MM.1S (cell line): Measurements from ENCODE around the gene CIROP.

Experiments
- DNase-seq: peaks from one replicate; pipeline ENCODE4 v3.0.0-alpha.2; 2015
- H2AFZ ChIP-seq: fragments of 300-600 bp; sonication (generic); 2 replicates; pipeline ENCODE4 v1.6.0; 2016; ENCODE audit warnings: antibody characterized with exemption, low read length
- H3F3A ChIP-seq: fragments of 300-600 bp; sonication (generic); 2 replicates; pipeline ENCODE4 v1.6.1; 2016; ENCODE audit warnings: mild to moderate bottlenecking, antibody characterized with exemption, low read length, moderate library complexity, mixed read lengths; ENCODE audit not compliant: insufficient read depth
- H3K27ac ChIP-seq: fragments of 300-600 bp; sonication (generic); 2 replicates; pipeline ENCODE4 v1.5.1; 2016; ENCODE audit warnings: mild to moderate bottlenecking, low read length
- H3K27me3 ChIP-seq: fragments of 300-600 bp; sonication (generic); replicated peaks from 2 replicates; pipeline ENCODE4 v1.6.0; 2016; ENCODE audit warnings: low read length; ENCODE audit not compliant: insufficient read depth
- H3K36me3 ChIP-seq: fragments of 300-600 bp; sonication (generic); replicated peaks from 2 replicates; pipeline ENCODE4 v1.6.1; 2016; ENCODE audit warnings: mild to moderate bottlenecking, low read length, mixed read lengths; ENCODE audit not compliant: insufficient read depth
- H3K4me1 ChIP-seq: fragments of 300-600 bp; sonication (generic); 2 replicates; pipeline ENCODE4 v1.6.1; 2016; ENCODE audit warnings: low read length, mixed read lengths
- H3K4me2 ChIP-seq: fragments of 300-600 bp; sonication (generic); 2 replicates; pipeline ENCODE4 v1.6.0; 2016; ENCODE audit warnings: low read depth, low read length
- H3K4me3 ChIP-seq: fragments of 300-600 bp; sonication (generic); 2 replicates; pipeline ENCODE4 v1.5.1; 2016; ENCODE audit warnings: low read length, mixed read lengths
- H3K79me2 ChIP-seq: fragments of 300-600 bp; sonication (generic); 2 replicates; pipeline ENCODE4 v1.6.1; 2016; ENCODE audit warnings: mixed run types, low read length, mixed read lengths
- H3K9ac ChIP-seq: fragments of 300-600 bp; sonication (generic); 2 replicates; pipeline ENCODE4 v1.6.1; 2016; ENCODE audit warnings: low read length, mixed read lengths
- H3K9me2 ChIP-seq: fragments of 300-600 bp; sonication (generic); replicated peaks from 2 replicates; pipeline ENCODE4 v1.6.1; 2016; ENCODE audit warnings: mild to moderate bottlenecking, low read length, mixed read lengths; ENCODE audit not compliant: insufficient read depth
- H3K9me3 ChIP-seq: fragments of 300-600 bp; sonication (generic); replicated peaks from 2 replicates; pipeline ENCODE4 v1.6.1; 2016; ENCODE audit warnings: mild to moderate bottlenecking, low read length, mixed read lengths; ENCODE audit not compliant: insufficient read depth
- H4K20me1 ChIP-seq: fragments of 300-600 bp; sonication (generic); 2 replicates; pipeline ENCODE4 v1.6.1; 2016; ENCODE audit warnings: mild to moderate bottlenecking, low read length, moderate library complexity, mixed read lengths; ENCODE audit not compliant: insufficient read depth
- CTCF ChIP-seq: fragments of 300-600 bp; sonication (generic); IDR thresholded peaks from 2 replicates; pipeline ENCODE4 v1.5.1; 2016; ENCODE audit warnings: antibody characterized with exemption, low read length, mixed read lengths
- EZH2 ChIP-seq: fragments of 300-600 bp; sonication (generic); optimal IDR thresholded peaks from 2 replicates; pipeline ENCODE3; 2017; ENCODE audit warnings: low read depth, mild to moderate bottlenecking, antibody characterized with exemption, low read length, mixed read lengths
- EZH2phosphoT487 ChIP-seq: fragments of 300-600 bp; sonication (generic); IDR thresholded peaks from 2 replicates; pipeline ENCODE4 v1.6.1; 2018; ENCODE audit warnings: antibody characterized with exemption, low read length

The CIROP gene

GRCh38 chr14:23080474-23080873, 24.3 kb downstream of the CIROP start:
- Histone ChIP-seq H4K20me1 (no peaks in the 10 kb centered on the region), H3F3A (no peaks in the 10 kb centered on the region), H3K9me2 (no peaks in the 10 kb centered on the region), H3K27ac (no peak overlapping the region), H3K36me3 (no peaks in the 10 kb centered on the region), H3K27me3 (no peaks in the 10 kb centered on the region), H3K4me2 (no peak overlapping the region), H3K79me2 (no peaks in the 10 kb centered on the region), H2AFZ (no peak overlapping the region), H3K9me3 (no peaks in the 10 kb centered on the region), H3K9ac (no peak overlapping the region), H3K4me1 (no peaks in the 10 kb centered on the region), H3K4me3 (no peak overlapping the region)
- no peak for TF ChIP-seq CTCF
- no peak for TF ChIP-seq EZH2phosphoT487
- no peak for TF ChIP-seq EZH2
- DNase-seq: no peak

DNA sequence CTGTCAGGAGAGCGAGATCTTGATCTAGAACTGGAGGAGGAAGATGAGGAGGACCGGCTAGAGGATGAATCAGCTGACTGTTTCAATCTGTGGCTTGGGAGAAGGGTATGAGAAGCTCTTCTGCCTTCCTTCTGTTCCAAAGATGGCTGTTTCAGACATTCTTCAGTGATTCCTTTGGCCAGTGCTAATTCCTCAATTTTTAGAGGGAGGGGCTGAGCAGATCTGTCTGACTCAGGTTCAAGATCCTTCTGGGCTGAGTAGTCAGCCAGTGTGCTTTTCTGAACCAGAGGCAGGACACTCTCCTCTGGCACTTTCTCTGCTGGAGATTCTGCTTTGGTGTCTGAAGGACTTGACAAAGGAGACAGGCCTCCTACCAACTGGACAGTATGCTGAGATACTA, 25.1 kb downstream of the CIROP start:
- no peaks in the 10 kb centered on the region for H4K20me1 ChIP-seq
- no peak for TF ChIP-seq CTCF
- no peak for TF ChIP-seq EZH2phosphoT487
- TF ChIP-seq EZH2: no peak
- DNase-seq: no peak
- H3K4me3 ChIP-seq: no peak overlapping the region
- no peaks in the 10 kb centered on the region for H3K79me2 ChIP-seq
- H2AFZ ChIP-seq: no peak overlapping the region
- no peaks in the 10 kb centered on the region for H3K4me1 ChIP-seq
- no peaks in the 10 kb centered on the region for H3K9me2 ChIP-seq
- no peaks in the 10 kb centered on the region for H3K27me3 ChIP-seq
- H3K36me3 ChIP-seq: no peaks in the 10 kb centered on the region; the same call in 1 of the 2 replicates
- no peak overlapping the region for H3K27ac ChIP-seq
- no peaks in the 10 kb centered on the region for H3K9me3 ChIP-seq
- H3K9ac ChIP-seq: no peak overlapping the region
- H3F3A ChIP-seq: no peaks in the 10 kb centered on the region
- no peak overlapping the region for H3K4me2 ChIP-seq

GRCh38 chr14:23078692-23079116, 26.1 kb downstream of the CIROP start:
- Histone ChIP-seq H3K4me2 (no peak overlapping the region), H3K27me3 (no peaks in the 10 kb centered on the region), H3K9ac (no peak overlapping the region), H3K79me2 (no peaks in the 10 kb centered on the region), H3F3A (no peaks in the 10 kb centered on the region), H3K4me1 (no peaks in the 10 kb centered on the region), H3K9me2 (no peaks in the 10 kb centered on the region), H3K9me3 (no peaks in the 10 kb centered on the region), H3K4me3 (no peak overlapping the region), H2AFZ (no peak overlapping the region), H3K36me3 (no peaks in the 10 kb centered on the region; the same call in 1 of the 2 replicates), H4K20me1 (no peaks in the 10 kb centered on the region), H3K27ac (no peak overlapping the region)
- DNase-seq: no peak
- TF ChIP-seq CTCF: no peak
- TF ChIP-seq EZH2phosphoT487: no peak
- TF ChIP-seq EZH2: no peak
